A549 (cell line): Measurements from ENCODE around the gene TRPV4.

Experiments
- MAFK ChIP-seq: fragments of 450-650 bp; IDR thresholded peaks from 2 replicates; pipeline ENCODE4 v1.6.1; 2014; ENCODE audit not compliant: partially characterized antibody
- MYC ChIP-seq: IDR thresholded peaks from 2 replicates; pipeline ENCODE4 v1.6.1; 2012; ENCODE audit warnings: mild to moderate bottlenecking, inconsistent platforms, low read length, improper control_type of control experiment, borderline replicate concordance
- POLR2A ChIP-seq: IDR thresholded peaks from 2 replicates; pipeline ENCODE4 v1.6.1; 2012; ENCODE audit warnings: mild to moderate bottlenecking, low read length
- TF ChIP-seq, protein P1 (sequence below): fragments of >200 bp; sonication (Bioruptor Twin); formaldehyde crosslinking; IDR thresholded peaks from 3 replicates; pipeline ENCODE4 v1.5.1; 2016
- TF ChIP-seq, protein P2 (sequence below): fragments of 450-650 bp; IDR thresholded peaks from 2 replicates; pipeline ENCODE4 v1.6.1; 2014; ENCODE audit warnings: antibody characterized with exemption

DNA sequence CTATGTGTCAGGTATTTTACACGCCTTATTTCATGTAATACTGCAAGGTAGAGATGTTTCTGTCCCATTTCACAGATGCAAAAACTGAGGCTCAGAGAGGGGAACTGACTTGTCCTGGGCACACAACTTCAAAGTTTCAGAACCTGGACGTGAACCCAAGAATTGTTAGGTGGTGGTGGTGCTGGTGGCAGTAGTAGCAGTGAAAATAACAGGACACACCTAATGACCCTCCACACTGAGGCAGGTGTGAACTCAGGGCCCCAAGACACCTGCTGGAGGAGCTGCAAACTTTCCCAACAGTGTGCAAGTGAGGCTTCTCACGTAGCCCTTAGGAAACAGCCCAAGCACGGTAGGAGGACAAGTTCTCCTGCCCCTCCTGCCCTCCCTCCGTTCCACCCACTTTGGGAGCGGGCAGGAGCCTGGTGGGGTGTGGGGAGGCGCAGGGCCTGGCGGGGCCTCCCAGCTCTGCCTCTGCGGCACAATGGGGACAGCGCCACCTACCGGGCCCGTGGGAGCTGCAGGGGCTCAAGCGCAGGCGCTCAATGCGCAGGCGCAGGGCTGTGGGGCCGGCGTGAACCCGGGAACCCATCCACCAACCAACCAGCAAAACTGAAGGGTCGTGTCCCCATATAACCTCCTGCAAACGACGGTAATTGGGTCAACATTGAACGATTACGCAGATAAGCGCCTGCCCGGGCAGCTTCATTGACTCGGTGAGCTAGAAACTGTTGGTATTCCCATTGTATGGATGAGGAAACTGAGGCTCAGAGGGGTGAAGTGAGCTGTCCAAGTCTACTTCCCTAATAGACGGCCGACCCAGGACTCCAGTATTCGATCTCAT is 12.0 kb upstream of the TRPV4 start:
- TF ChIP-seq, protein P1, sequence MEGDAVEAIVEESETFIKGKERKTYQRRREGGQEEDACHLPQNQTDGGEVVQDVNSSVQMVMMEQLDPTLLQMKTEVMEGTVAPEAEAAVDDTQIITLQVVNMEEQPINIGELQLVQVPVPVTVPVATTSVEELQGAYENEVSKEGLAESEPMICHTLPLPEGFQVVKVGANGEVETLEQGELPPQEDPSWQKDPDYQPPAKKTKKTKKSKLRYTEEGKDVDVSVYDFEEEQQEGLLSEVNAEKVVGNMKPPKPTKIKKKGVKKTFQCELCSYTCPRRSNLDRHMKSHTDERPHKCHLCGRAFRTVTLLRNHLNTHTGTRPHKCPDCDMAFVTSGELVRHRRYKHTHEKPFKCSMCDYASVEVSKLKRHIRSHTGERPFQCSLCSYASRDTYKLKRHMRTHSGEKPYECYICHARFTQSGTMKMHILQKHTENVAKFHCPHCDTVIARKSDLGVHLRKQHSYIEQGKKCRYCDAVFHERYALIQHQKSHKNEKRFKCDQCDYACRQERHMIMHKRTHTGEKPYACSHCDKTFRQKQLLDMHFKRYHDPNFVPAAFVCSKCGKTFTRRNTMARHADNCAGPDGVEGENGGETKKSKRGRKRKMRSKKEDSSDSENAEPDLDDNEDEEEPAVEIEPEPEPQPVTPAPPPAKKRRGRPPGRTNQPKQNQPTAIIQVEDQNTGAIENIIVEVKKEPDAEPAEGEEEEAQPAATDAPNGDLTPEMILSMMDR: peak; percentile 99
- TF ChIP-seq, protein P2, sequence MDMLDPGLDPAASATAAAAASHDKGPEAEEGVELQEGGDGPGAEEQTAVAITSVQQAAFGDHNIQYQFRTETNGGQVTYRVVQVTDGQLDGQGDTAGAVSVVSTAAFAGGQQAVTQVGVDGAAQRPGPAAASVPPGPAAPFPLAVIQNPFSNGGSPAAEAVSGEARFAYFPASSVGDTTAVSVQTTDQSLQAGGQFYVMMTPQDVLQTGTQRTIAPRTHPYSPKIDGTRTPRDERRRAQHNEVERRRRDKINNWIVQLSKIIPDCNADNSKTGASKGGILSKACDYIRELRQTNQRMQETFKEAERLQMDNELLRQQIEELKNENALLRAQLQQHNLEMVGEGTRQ: no peak
- TF ChIP-seq MAFK: no peak
- TF ChIP-seq POLR2A: no peak
- no peak for TF ChIP-seq MYC
